Uterus (tissue), 4 donors: ENCODE measurements around the gene UBE2QL1. TPM values are rescaled to one million over a fixed set of nuclear protein-coding genes. Genes with fewer than 3 reads are reported as not detected.

Source experiments
- DNase-seq, 2 donors: peaks; one replicate each; pipeline ENCODE4 v3.0.0-alpha.2; 2019 to 2020
- H3K27ac ChIP-seq, 2 donors: fragments of 200-600 bp; sonication (generic); 1 replicate in 1 of 2; 2 replicates in 1 of 2; pipeline ENCODE4 v1.5.1; 2016 to 2018
- H3K27me3 ChIP-seq, 2 donors: fragments of 200-600 bp; sonication (generic); one replicate each; pipeline ENCODE4 v1.5.1; 2018 to 2019; ENCODE audit warnings: control low read depth in 1 of 2
- H3K36me3 ChIP-seq, 2 donors: fragments of 200-600 bp; sonication (generic); one replicate each; pipeline ENCODE4 v1.5.1; 2019; ENCODE audit warnings: control low read depth in 1 of 2
- H3K4me1 ChIP-seq, 2 donors: fragments of 200-600 bp; sonication (generic); one replicate each; pipeline ENCODE4 v1.5.1; 2018 to 2019; ENCODE audit warnings: control low read depth in 1 of 2
- H3K4me3 ChIP-seq, 2 donors: fragments of 200-600 bp; sonication (generic); 1 replicate in 1 of 2; 2 replicates in 1 of 2; pipeline ENCODE4 v1.5.1; 2018 to 2019; ENCODE audit warnings: mild to moderate bottlenecking in 1 of 2
- H3K9me3 ChIP-seq, 2 donors: fragments of 200-600 bp; sonication (generic); one replicate each; pipeline ENCODE4 v1.5.1; 2019; ENCODE audit warnings: control low read depth in 1 of 2
- POLR2A ChIP-seq, 2 donors: fragments of 450-650 bp; IDR thresholded peaks; one replicate each; pipeline ENCODE4 v1.6.1; 2016; ENCODE audit warnings: antibody characterized with exemption in 2 of 2, mild to moderate bottlenecking in 1 of 2, moderate library complexity in 1 of 2
- intact Hi-C: fragments of 100-400 bp; cut with DNase I; formaldehyde crosslinking; loops from one replicate; pipeline ENCODE4 v1.15.1; 2023; ENCODE audit warnings: low total_unique reads
- total RNA-seq, 4 donors: library from RNA; depleted of rRNA in 3 of 4; stranded (reverse); fragments of >200 nt in 3 of 4; gene quantifications; one replicate each; pipeline versions ENCODE4 v1.1.0 to v1.2.4, GENCODE V29; 2014 to 2023
- TF ChIP-seq, protein P1 (sequence below), 4 experiments: fragments of 200-600 bp in 2 of 4; fragments of 450-650 bp in 2 of 4; sonication (generic) in 2 of 4; IDR thresholded peaks; one replicate each; pipeline ENCODE4 v1.5.1; 2016 to 2019; ENCODE audit warnings: antibody characterized with exemption in 4 of 4, mild to moderate bottlenecking in 2 of 4, moderate library complexity in 1 of 4
- donor health status: DM: yes; HTN: yes; CAD: no.

Gene UBE2QL1
- total RNA-seq, 4 donors from 2014 or later: 0.34 to 0.90 TPM; not detected in 2

DNA sequence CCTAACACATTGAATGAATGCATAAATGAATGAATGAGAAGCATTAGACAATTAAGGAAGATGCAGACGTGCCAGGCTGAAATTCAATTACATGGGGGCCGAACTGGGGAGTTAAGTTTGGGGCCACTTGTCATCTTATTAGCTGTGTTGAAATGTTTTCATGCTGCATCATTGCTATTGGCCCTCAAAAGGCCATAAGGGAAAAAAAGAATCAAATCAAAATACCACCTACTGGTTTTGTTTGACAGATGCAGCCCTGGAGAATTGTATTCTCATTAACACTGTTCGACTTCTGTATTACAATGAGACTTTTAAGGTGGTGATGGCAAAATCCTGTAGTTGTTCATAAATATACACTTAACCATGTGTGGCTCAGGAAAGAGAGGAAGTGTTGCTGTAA, 38.4 kb downstream of the UBE2QL1 start:
- no peak overlapping the region for H3K27ac ChIP-seq
- no peaks in the 10 kb centered on the region for H3K9me3 ChIP-seq
- H3K27me3 ChIP-seq: no peaks in the 10 kb centered on the region
- no peaks in the 10 kb centered on the region for H3K36me3 ChIP-seq
- DNase-seq: no peak
- intact Hi-C loops: no loop called here
- H3K4me1 ChIP-seq: no peaks in the 10 kb centered on the region
- no peak overlapping the region for H3K4me3 ChIP-seq
- no peak for TF ChIP-seq POLR2A (IDR thresholded peaks at IDR 0.05)
- TF ChIP-seq, protein P1, sequence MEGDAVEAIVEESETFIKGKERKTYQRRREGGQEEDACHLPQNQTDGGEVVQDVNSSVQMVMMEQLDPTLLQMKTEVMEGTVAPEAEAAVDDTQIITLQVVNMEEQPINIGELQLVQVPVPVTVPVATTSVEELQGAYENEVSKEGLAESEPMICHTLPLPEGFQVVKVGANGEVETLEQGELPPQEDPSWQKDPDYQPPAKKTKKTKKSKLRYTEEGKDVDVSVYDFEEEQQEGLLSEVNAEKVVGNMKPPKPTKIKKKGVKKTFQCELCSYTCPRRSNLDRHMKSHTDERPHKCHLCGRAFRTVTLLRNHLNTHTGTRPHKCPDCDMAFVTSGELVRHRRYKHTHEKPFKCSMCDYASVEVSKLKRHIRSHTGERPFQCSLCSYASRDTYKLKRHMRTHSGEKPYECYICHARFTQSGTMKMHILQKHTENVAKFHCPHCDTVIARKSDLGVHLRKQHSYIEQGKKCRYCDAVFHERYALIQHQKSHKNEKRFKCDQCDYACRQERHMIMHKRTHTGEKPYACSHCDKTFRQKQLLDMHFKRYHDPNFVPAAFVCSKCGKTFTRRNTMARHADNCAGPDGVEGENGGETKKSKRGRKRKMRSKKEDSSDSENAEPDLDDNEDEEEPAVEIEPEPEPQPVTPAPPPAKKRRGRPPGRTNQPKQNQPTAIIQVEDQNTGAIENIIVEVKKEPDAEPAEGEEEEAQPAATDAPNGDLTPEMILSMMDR (IDR thresholded peaks at IDR 0.05): no peak

DNA sequence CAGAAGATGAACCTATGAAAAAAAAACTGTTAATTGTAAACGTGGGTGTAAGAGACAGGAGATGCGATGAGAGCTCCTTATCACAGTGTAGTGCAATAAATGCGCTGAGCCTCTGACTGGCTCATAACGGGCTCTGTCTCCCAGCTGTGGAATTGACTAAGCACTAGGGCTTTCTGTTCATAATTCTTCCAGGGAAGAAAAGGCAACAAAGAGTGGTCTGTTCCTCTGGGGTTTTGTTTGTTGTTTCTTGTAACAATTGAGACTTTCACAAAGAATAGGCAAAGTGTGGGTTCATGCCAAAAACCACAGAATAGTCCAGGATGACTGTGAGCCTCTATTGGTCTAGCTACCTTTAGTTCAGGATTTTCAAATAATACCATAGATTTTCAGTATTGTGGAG, 39.4 kb downstream of the UBE2QL1 start:
- Histone ChIP-seq H3K27me3 (no peaks in the 10 kb centered on the region), H3K4me1 (no peaks in the 10 kb centered on the region), H3K9me3 (no peaks in the 10 kb centered on the region), H3K36me3 (no peaks in the 10 kb centered on the region), H3K4me3 (no peak overlapping the region), H3K27ac (no peak overlapping the region)
- intact Hi-C loops: no loop called here
- TF ChIP-seq POLR2A (IDR thresholded peaks at IDR 0.05): no peak
- TF ChIP-seq, protein P1 (IDR thresholded peaks at IDR 0.05): no peak
- no peak for DNase-seq

DNA sequence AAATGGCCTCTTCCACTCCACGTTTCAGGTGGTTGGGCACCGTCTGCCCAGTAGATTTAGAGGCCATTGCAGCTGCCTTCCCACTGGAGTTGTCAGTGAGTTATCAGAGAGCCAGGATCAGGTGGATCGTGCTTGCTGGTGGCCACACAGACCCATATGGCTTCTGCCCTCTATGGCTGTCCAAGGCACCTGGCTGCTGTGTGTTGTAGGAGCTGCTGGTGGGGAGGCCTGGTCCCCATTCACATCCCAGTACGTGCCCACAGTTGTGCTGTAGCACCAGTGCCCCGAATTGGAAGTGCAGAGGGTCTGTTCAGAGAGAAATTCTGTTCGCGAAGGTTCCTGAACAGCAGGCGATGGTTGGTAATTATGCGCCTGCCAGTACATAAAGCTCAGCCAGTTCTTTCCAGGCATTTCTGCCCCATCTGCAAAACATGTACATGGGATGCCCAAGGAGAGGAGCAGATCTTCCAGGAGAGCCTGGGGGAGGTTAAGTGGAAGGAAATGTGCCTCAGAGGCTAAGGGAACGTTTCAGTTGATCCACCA, 41.1 kb downstream of the UBE2QL1 start:
- Histone ChIP-seq H3K4me3 (no peak overlapping the region), H3K9me3 (no peaks in the 10 kb centered on the region), H3K27me3 (no peaks in the 10 kb centered on the region), H3K4me1 (no peaks in the 10 kb centered on the region), H3K27ac (no peak overlapping the region), H3K36me3 (no peaks in the 10 kb centered on the region)
- no peak for TF ChIP-seq POLR2A (IDR thresholded peaks at IDR 0.05)
- TF ChIP-seq, protein P1 (IDR thresholded peaks at IDR 0.05): no peak
- DNase-seq: no peak
- intact Hi-C loops: no loop called here

DNA sequence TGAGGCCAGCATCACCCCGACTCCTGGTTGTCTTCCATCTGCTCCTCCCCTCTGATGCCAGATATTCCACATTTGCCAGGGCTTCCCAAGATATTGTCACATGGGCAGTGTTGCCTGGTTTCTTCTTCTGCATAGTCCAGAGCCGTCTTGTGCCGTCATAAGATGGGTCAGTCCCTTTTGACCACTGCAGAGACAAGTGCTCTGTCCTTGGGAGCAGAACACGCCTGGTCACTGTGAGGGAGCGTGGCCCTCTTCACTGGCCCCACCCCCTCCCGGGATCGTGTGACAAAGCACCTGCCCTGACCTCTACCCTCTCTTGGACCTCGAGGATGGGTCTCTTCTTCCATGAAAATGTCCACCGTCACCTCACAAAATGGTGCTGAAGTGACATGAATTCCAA, 41.6 kb downstream of the UBE2QL1 start:
- H3K27me3 ChIP-seq: no peaks in the 10 kb centered on the region
- no peaks in the 10 kb centered on the region for H3K9me3 ChIP-seq
- no peak overlapping the region for H3K27ac ChIP-seq
- H3K4me3 ChIP-seq: no peak overlapping the region
- no peak for DNase-seq
- no peaks in the 10 kb centered on the region for H3K4me1 ChIP-seq
- H3K36me3 ChIP-seq: no peaks in the 10 kb centered on the region
- intact Hi-C loops: no loop called here
- TF ChIP-seq POLR2A (IDR thresholded peaks at IDR 0.05): no peak
- TF ChIP-seq, protein P1 (IDR thresholded peaks at IDR 0.05): no peak

DNA sequence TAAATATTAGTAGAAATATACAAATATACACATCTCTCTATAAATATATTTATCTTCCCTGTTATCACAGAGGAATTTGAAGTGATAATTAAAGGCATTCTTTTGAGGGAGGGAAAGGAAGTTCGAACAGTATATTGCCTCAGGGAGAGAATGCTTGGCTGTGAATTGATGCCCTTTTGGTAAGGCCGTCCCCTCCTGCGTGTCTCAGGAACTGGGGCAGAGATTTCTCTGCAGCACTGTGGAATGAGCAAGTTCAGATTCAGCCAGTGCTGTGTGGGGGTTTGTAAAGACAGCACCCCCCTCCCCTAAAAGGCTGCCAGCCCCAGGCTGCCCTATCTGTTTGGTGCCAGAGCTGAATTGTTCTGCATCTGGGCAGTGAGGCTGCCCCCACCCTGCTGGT, 42.0 kb downstream of the UBE2QL1 start:
- no peak for DNase-seq
- intact Hi-C loops: no loop called here
- Histone ChIP-seq H3K4me1 (no peaks in the 10 kb centered on the region), H3K36me3 (no peaks in the 10 kb centered on the region), H3K27me3 (no peaks in the 10 kb centered on the region), H3K4me3 (no peak overlapping the region), H3K27ac (no peak overlapping the region), H3K9me3 (no peaks in the 10 kb centered on the region)
- no peak for TF ChIP-seq POLR2A (IDR thresholded peaks at IDR 0.05)
- TF ChIP-seq, protein P1 (IDR thresholded peaks at IDR 0.05): no peak
